ENCODE results near the gene NPS. TPM values are rescaled to one million over a fixed set of nuclear protein-coding genes. Genes with fewer than 3 reads are reported as not detected.

NPS gene
- total RNA-seq, result not detected
- not detected for polyA plus RNA-seq
- long read RNA-seq, donor 1, result 0 reads
- long read RNA-seq, donor 2, result 0 reads

- intact Hi-C loops (cut with DNase I), result no loop called here
Measured at GRCh38 chr10:127549009-127549408, at the start of gene NPS. NPS (plus strand) TSS chr10:127549309; CDS start chr10:127549369, 60 bp downstream.

GRCh38 chr10:127500127-127500526 is 49.0 kb upstream of the NPS start:
- TF ChIP-seq CTCF (IDR thresholded peaks at IDR 0.05), result no peak
- no peak overlapping the region for H3K4me3 ChIP-seq
- intact Hi-C loops (cut with DNase I), result no loop called here
- H3K27ac ChIP-seq, result no peak overlapping the region
- ATAC-seq, result no peak
- peaks cover 0 to 5% (median 0%) of the 10 kb centered on the region in 3 donors for H3K27me3 ChIP-seq (ENCODE audit: insufficient read depth in 3 of 3, low read length in 2 of 3)
- H3K36me3 ChIP-seq (ENCODE audit: insufficient read depth in 1 of 2, low read depth in 1 of 2), result no peaks in the 10 kb centered on the region
- WGBS, 3 donors, result 65 to 76% (median 68%) methylated on average over 8 of the region's 8 CpGs
- no peaks in the 10 kb centered on the region for H3K9me3 ChIP-seq
- no peaks in the 10 kb centered on the region for H3K4me1 ChIP-seq
- no peak for DNase-seq

More at GRCh38 chr10:127549009-127549408, at the start of gene NPS:
- no peak for TF ChIP-seq CTCF (IDR thresholded peaks at IDR 0.05)
- no peak for DNase-seq
- H3K27me3 ChIP-seq (ENCODE audit: insufficient read depth in 3 of 3, low read length in 2 of 3), result peaks cover 0 to 2% (median 0%) of the 10 kb centered on the region in 3 donors
- H3K4me1 ChIP-seq, result no peaks in the 10 kb centered on the region
- ATAC-seq, result no peak
- no peaks in the 10 kb centered on the region for H3K36me3 ChIP-seq (ENCODE audit: insufficient read depth in 1 of 2, low read depth in 1 of 2)
- no peak within 1 kb of the TSS for H3K27ac ChIP-seq
- H3K4me3 ChIP-seq, result no peak within 1 kb of the TSS
- peaks cover 13% of the 10 kb centered on the region for H3K9me3 ChIP-seq
- whole genome bisulfite sequencing, 3 donors, result 77 to 81% (median 81%) methylated on average over 4 of the region's 4 CpGs

GRCh38 chr10:127506094-127506493 is 43.0 kb upstream of the NPS start:
- ATAC-seq, result no peak
- Histone ChIP-seq H3K4me1 (no peaks in the 10 kb centered on the region), H3K27ac (no peak overlapping the region), H3K27me3 (ENCODE audit: insufficient read depth in 3 of 3, low read length in 2 of 3) (no peaks in the 10 kb centered on the region), H3K4me3 (no peak overlapping the region), H3K9me3 (no peaks in the 10 kb centered on the region), H3K36me3 (ENCODE audit: insufficient read depth in 1 of 2, low read depth in 1 of 2) (no peaks in the 10 kb centered on the region)
- DNase-seq, result no peak
- 36 to 43% (median 43%) methylated on average over 9 of the region's 9 CpGs for WGBS, 3 donors
- intact Hi-C loops (cut with DNase I), result no loop called here
- TF ChIP-seq CTCF (IDR thresholded peaks at IDR 0.05), result no peak

- DNase-seq (no peak), ATAC-seq (no peak)
- H3K36me3 ChIP-seq (ENCODE audit: insufficient read depth in 1 of 2, low read depth in 1 of 2), result no peaks in the 10 kb centered on the region
- no peak overlapping the region for H3K4me3 ChIP-seq
- no peak overlapping the region for H3K27ac ChIP-seq
- H3K27me3 ChIP-seq (ENCODE audit: insufficient read depth in 3 of 3, low read length in 2 of 3), result no peaks in the 10 kb centered on the region
- WGBS, 3 donors, result 81 to 88% (median 82%) methylated on average over 3 of the region's 3 CpGs
- H3K4me1 ChIP-seq, result no peaks in the 10 kb centered on the region
- intact Hi-C loops (cut with DNase I), result no loop called here
- H3K9me3 ChIP-seq, result no peaks in the 10 kb centered on the region
- no peak for TF ChIP-seq CTCF (IDR thresholded peaks at IDR 0.05)
Measured at GRCh38 chr10:127522298-127522697, 26.8 kb upstream of the NPS start.

GRCh38 chr10:127523476-127523875 is 25.6 kb upstream of the NPS start:
- H3K27ac ChIP-seq, result no peak overlapping the region
- no peaks in the 10 kb centered on the region for H3K27me3 ChIP-seq (ENCODE audit: insufficient read depth in 3 of 3, low read length in 2 of 3)
- H3K36me3 ChIP-seq (ENCODE audit: insufficient read depth in 1 of 2, low read depth in 1 of 2), result no peaks in the 10 kb centered on the region
- DNase-seq (no peak), ATAC-seq (no peak)
- no peaks in the 10 kb centered on the region for H3K9me3 ChIP-seq
- no peaks in the 10 kb centered on the region for H3K4me1 ChIP-seq
- no peak for TF ChIP-seq CTCF (IDR thresholded peaks at IDR 0.05)
- whole genome bisulfite sequencing, 3 donors, result 58 to 60% (median 59%) methylated on average over 6 of the region's 6 CpGs
- H3K4me3 ChIP-seq, result no peak overlapping the region
- intact Hi-C loops (cut with DNase I), result no loop called here
